ENCODE results near the gene EZH2. TPM values are rescaled to one million over a fixed set of nuclear protein-coding genes. Genes with fewer than 3 reads are reported as not detected.
A peak's percentile ranks its signal among the peaks of the same experiment; 100 is the strongest.

Gene EZH2
- total RNA-seq, result 1 to 10 TPM; 9.2 to 9.8 TPM
- polyA plus RNA-seq, result 1 to 10 TPM; 1.1 to 2.8 (median 1.3) TPM
- total RNA-seq, result 24.4 to 239 (median 38.3) reads per million in 6 experiments

DNA sequence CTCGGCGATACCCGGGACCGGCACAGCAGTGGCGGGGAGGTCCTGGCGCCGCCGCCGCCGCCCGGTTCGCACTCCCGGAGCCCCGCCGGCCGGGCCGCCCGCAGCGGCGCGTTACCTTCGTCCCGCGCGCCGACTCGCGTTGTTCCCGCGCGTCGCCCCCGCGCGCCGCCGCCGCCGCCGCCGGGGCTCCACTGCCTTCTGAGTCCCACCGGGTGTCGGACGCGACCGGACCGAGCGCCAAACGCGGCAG is at the start of gene EZH2:
Gene EZH2 (minus strand): TSS at position 243 of the 250 bp plus-strand sequence. CDS start 36,993 bp downstream, outside the sequence.
- ATAC-seq (peak; percentile 34 to 51), DNase-seq (no peak)
- Mint-ChIP-seq H3K27ac (peak within 1 kb of the TSS; percentile 88 to 97 (median 94)), H3K36me3 (no peaks in the 10 kb centered on the region), H3K4me3 (peak within 1 kb of the TSS; percentile 84 to 97 (median 94)), H3K4me1 (peaks cover 8 to 25% (median 16%) of the 10 kb centered on the region in 4 donors), H3K9me3 (no peaks in the 10 kb centered on the region), H3K27me3 (no peaks in the 10 kb centered on the region)
- POLR2A ChIA-PET, result interaction anchor here (0.7 to 3.0 kb wide), 7 partner anchors 27 to 208 kb away, joined by 4 to 25 read pairs (median 9); partner anchors contain the start of gene CUL1

DNA sequence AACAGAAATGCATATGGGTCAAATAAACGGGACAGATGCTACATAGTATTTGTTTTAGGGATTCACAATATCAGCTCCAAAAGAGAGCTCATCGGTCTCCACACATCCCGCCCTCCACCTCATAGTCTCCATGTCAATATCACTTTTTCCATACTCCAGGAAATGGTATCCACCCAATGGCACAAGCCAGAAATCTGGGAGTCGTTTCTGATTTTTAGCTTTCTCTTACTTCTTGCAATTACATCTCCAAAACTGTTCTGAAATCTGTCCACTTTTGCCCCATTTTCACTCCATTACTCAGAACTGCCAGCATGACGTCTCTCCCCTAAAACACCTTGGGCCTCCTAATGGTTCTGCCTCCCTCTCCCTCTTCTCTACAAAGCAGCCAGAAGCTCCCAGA is 47.4 kb upstream of the EZH2 start:
- Mint-ChIP-seq H3K4me3 (no peak overlapping the region), H3K36me3 (no peaks in the 10 kb centered on the region), H3K27me3 (no peaks in the 10 kb centered on the region), H3K27ac (peak overlapping the region in 1 of 10 donors; percentile 58), H3K4me1 (peaks cover 0 to 9% (median 4%) of the 10 kb centered on the region in 4 donors), H3K9me3 (no peaks in the 10 kb centered on the region)
- no peak for DNase-seq
- no peak for ATAC-seq
- POLR2A ChIA-PET, result interaction anchor here (0.6 to 1.3 kb wide), 3 partner anchors 15 to 161 kb away, joined by 3 to 10 read pairs (median 4); no protein-coding TSS in a partner anchor

DNA sequence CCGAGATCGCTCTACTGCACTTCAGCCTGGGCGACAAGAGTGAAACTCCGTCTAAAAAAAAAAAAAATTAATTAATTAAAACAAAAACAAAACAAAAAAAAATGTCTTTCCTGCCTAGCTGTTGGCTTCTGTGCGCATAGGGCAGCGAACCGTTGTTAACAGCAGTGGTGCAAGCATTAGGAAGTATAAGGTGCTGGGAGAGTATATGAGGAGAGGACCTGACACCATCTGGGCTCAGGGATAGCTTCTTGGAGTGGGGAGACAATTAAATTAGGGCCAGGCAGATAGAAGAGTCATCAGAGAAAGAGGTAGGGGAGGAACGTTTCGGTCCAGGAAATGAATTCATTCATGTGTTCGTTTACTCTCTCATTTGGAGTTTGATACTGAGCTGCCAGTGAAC is 46.2 kb upstream of the EZH2 start:
- no peaks in the 10 kb centered on the region for H3K9me3 Mint-ChIP-seq
- ATAC-seq (no peak), DNase-seq (no peak)
- H3K4me1 Mint-ChIP-seq, result peaks cover 5 to 9% (median 7%) of the 10 kb centered on the region in 4 donors
- no peaks in the 10 kb centered on the region for H3K27me3 Mint-ChIP-seq
- H3K27ac Mint-ChIP-seq, result peak overlapping the region in 4 of 10 donors; percentile 1 to 34 (median 10)
- no peaks in the 10 kb centered on the region for H3K36me3 Mint-ChIP-seq
- no peak overlapping the region for H3K4me3 Mint-ChIP-seq
- POLR2A ChIA-PET, result interaction anchor here (0.9 kb wide), 1 partner anchor 14 kb away, joined by 3 read pairs; no protein-coding TSS in a partner anchor

DNA sequence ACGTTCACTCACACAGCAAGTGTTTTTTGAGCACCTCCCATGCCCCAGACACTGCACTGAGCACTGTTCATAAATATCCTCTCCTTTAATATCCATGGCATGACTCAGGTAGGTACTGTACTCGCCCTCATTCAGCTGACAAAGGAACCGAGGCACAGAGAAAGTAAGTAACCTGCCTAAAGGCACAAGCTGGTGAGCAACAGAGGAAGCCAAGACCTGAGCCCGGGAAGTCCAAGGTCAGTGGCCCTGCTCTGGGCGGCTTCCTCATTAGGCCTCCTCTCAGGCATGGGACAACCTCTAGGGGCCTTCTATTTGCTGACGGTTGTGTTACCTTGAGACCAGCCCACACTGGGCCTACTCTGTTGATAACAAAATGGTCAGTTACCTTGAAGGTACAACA is 45.1 kb upstream of the EZH2 start:
- ATAC-seq (no peak), DNase-seq (no peak)
- H3K27ac Mint-ChIP-seq, result peak overlapping the region in 2 of 10 donors; percentile 25 to 58
- no peaks in the 10 kb centered on the region for H3K9me3 Mint-ChIP-seq
- no peak overlapping the region for H3K4me3 Mint-ChIP-seq
- no peaks in the 10 kb centered on the region for H3K36me3 Mint-ChIP-seq
- H3K4me1 Mint-ChIP-seq, result peaks cover 5 to 11% (median 10%) of the 10 kb centered on the region in 4 donors
- H3K27me3 Mint-ChIP-seq, result no peaks in the 10 kb centered on the region
- POLR2A ChIA-PET, result no interaction called here

DNA sequence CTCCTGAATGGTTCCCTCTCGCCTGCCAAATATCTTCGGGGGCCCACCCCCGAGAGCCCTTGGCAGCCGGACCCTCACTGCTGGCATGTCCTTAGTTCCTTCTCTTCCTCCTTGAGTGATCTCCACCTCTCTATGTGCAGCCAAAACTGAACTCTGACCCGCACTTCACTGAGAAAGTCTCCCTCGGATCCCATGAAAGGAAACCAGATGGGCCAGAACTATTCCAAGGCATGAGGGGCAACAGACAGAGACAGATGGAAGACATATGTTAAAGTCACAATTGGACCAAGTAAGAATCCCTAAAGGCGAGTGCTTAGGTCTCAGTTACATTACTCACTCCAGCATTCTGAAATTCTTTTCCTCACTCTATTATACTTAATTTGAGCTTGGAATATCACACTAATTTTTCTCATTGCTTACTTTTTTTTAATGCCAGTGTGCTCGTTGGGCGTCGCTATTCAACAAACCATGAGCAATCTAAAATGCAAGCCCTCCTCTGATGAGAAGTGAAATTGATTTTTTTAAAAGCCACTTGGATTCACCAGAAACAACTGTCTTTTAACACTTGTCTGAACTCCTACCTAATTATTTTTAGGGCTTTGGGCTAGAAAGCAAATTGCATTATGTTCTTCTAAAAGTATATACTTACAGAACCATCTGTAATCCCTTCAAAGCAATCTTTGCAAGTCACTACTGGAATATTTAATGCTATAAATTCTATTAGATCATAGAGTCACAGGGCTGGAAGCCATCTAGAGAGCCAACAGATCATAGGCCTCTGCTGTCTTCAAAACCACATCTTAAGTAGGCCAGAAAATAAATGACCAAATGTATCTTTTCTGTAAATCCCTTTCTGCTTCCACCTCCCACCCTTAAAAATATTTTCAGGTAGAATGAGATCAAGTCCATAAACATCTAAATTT is 43.3 kb upstream of the EZH2 start:
- POLR2A ChIA-PET, result no interaction called here
- peaks cover 9 to 21% (median 12%) of the 10 kb centered on the region in 4 donors for H3K4me1 Mint-ChIP-seq
- H3K9me3 Mint-ChIP-seq, result no peaks in the 10 kb centered on the region
- H3K27me3 Mint-ChIP-seq, result no peaks in the 10 kb centered on the region
- H3K36me3 Mint-ChIP-seq, result no peaks in the 10 kb centered on the region
- no peak overlapping the region for H3K4me3 Mint-ChIP-seq
- no peak for DNase-seq
- peak overlapping the region in 2 of 10 donors; percentile 6 to 71 for H3K27ac Mint-ChIP-seq
- no peak for ATAC-seq

DNA sequence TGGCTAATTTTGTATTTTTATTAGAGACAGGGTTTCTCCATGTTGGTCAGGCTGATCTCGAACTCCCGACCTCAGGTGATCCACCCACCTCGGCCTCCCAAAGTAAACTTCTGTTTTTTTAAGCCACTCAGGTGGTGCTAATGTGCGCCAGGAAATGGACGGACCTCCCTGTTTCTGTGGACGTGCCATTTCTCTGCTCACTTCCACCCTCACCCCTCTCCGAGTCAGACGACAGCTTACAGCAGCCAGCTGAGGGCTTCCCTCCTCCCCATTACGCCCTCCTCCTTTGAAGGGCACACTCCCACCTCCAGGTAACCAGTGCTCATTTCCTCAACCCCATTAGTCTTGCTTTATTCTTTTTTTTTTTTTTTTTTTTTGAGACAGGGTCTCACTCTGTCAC is 41.7 kb upstream of the EZH2 start:
- no peak overlapping the region for H3K4me3 Mint-ChIP-seq

DNA sequence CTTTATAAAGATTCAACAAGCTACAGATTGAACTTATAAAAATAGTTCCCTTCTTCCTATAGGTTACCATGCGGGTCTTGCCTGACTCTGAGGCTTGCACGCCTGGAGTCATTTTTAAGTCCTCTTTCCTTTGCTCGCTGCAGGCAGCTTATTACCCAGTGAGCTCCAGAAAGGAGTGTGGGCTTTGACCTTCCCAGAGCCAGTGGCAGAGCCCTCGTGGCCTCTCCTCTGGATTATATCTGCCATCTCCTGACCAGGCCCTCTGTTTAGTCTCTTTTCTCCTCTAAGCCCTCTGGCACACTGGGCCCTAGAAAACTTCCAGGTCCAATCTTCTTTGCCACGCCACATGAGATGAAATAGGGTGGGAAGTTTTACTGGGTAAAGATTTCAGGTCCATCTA is 39.9 kb upstream of the EZH2 start:
- no peak for DNase-seq
- Mint-ChIP-seq H3K36me3 (no peaks in the 10 kb centered on the region), H3K27ac (peak overlapping the region in 2 of 10 donors; percentile 41 to 87), H3K27me3 (no peaks in the 10 kb centered on the region), H3K4me3 (no peak overlapping the region), H3K9me3 (no peaks in the 10 kb centered on the region), H3K4me1 (peaks cover 15 to 37% (median 26%) of the 10 kb centered on the region in 4 donors)
- ATAC-seq, result no peak
- POLR2A ChIA-PET, result interaction anchor here (1.7 kb wide), 1 partner anchor 17 kb away, joined by 5 read pairs; no protein-coding TSS in a partner anchor

More for the DNA sequence above, 41.7 kb upstream of the EZH2 start:
- no peaks in the 10 kb centered on the region for H3K9me3 Mint-ChIP-seq
- peaks cover 14 to 32% (median 22%) of the 10 kb centered on the region in 4 donors for H3K4me1 Mint-ChIP-seq
- ATAC-seq, result no peak
- no peaks in the 10 kb centered on the region for H3K36me3 Mint-ChIP-seq
- peak overlapping the region in 3 of 10 donors; percentile 10 to 71 (median 37) for H3K27ac Mint-ChIP-seq
- no peak for DNase-seq
- POLR2A ChIA-PET, result no interaction called here
- H3K27me3 Mint-ChIP-seq, result no peaks in the 10 kb centered on the region

DNA sequence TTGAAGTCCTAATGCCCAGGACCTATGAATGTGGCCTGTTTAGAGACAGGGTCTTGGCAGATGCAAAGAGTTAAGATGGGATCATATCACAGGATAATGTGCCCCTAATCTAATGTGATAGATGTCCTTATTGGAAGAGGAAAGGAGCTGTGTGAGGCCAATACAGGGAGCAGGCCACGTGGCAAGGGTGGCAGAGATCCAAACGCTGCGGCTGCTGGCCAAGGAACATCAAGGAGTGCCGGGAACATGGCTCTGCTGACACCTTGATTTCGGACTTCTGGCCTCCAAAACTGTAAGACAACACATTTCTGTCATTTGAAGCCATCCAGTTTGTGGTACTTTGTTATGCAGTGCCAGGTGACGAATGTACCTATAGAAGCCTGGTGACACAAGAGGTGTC is 37.7 kb upstream of the EZH2 start:
- DNase-seq, result no peak
- POLR2A ChIA-PET, result no interaction called here
- Mint-ChIP-seq H3K27me3 (no peaks in the 10 kb centered on the region), H3K4me3 (no peak overlapping the region), H3K27ac (peak overlapping the region in 6 of 10 donors; percentile 26 to 67 (median 44)), H3K36me3 (no peaks in the 10 kb centered on the region), H3K4me1 (peaks cover 15 to 32% (median 27%) of the 10 kb centered on the region in 4 donors), H3K9me3 (no peaks in the 10 kb centered on the region)
- ATAC-seq, result no peak

DNA sequence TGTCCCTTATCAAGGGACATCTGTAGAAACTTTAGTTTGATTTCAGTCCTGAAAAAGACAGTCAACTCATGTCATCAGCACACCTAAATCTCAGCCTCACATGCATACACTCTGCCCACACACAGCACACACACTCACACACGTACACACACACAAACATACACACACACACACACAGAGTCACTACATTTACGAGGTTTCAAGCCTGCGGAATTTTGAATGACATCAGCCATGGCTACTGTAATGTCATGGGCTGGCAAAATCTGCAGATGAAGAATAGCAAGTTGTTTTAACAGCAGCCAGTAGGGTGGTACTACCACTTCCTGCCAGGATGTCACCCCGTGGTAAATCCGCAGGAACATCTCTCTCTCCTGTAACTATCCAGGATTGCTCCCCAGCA is 37.1 kb upstream of the EZH2 start:
- DNase-seq, result peak in 1 of 10 donors; percentile 19
- H3K4me1 Mint-ChIP-seq, result peaks cover 16 to 37% (median 26%) of the 10 kb centered on the region in 4 donors
- H3K27ac Mint-ChIP-seq, result peak overlapping the region in 8 of 10 donors; percentile 28 to 82 (median 56)

DNA sequence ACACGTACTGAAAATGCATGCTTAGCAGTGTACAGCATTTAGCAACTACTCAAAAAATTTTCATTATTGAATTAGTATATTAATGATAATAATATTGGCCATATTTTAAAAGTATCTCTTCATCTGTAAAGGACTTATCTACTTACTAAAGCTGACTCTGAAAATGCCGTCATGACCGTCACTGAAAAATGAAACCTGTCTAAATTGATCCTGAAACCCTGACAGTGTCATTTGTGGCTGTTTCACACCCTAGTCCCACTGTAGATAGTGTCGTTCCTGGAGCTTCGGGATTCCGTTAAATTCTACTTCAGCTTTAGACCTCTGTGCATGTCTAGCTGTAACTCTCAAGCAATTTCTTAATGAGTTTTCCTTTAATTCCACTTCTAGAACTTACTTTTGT is 35.8 kb upstream of the EZH2 start:
- Mint-ChIP-seq H3K4me1 (peaks cover 14 to 35% (median 30%) of the 10 kb centered on the region in 4 donors), H3K4me3 (no peak overlapping the region), H3K27me3 (no peaks in the 10 kb centered on the region), H3K9me3 (no peaks in the 10 kb centered on the region), H3K27ac (no peak overlapping the region), H3K36me3 (no peaks in the 10 kb centered on the region)
- ATAC-seq, result no peak
- no peak for DNase-seq
- POLR2A ChIA-PET, result interaction anchor here (1.2 kb wide), 1 partner anchor 21 kb away, joined by 4 read pairs; no protein-coding TSS in a partner anchor

More for the DNA sequence above, 37.1 kb upstream of the EZH2 start:
- H3K27me3 Mint-ChIP-seq, result no peaks in the 10 kb centered on the region
- H3K4me3 Mint-ChIP-seq, result peak overlapping the region in 4 of 10 donors; percentile 19 to 73 (median 40)
- no peaks in the 10 kb centered on the region for H3K9me3 Mint-ChIP-seq
- POLR2A ChIA-PET, result interaction anchor here (0.5 to 1.2 kb wide), 2 partner anchors 20 to 110 kb away, joined by 3 to 4 read pairs; no protein-coding TSS in a partner anchor
- ATAC-seq, result peak; percentile 70 to 71
- no peaks in the 10 kb centered on the region for H3K36me3 Mint-ChIP-seq

DNA sequence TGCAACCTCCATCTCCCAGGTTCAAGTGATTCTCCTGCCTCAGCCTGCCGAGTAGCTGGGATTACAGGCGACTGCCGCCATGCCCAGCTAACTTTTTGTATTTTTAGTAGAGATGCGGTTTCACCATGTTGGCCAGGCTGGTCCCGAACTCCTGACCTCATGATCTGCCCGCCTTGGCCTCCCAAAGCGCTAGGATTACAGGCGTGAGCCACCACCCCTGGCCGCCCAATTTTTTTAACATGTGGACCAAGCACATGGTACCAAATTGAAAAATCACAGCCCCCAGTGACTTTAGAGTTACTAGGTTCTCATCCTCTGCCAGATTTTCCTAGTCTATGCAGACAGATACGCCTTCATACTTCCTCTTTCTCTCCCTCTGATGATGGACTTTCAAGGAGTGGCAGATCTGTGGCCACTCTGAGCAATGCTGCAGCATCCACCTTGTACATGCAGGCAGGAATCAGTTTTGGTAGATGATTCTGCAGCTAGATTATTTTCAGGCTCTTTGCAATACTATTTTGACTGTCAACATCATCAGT is 34.0 kb upstream of the EZH2 start:
- Mint-ChIP-seq H3K4me3 (no peak overlapping the region), H3K27me3 (no peaks in the 10 kb centered on the region), H3K4me1 (peaks cover 25 to 48% (median 40%) of the 10 kb centered on the region in 4 donors), H3K27ac (peak overlapping the region in 1 of 10 donors; percentile 9), H3K36me3 (no peaks in the 10 kb centered on the region), H3K9me3 (no peaks in the 10 kb centered on the region)
- DNase-seq (no peak), ATAC-seq (no peak)
- POLR2A ChIA-PET, result no interaction called here

DNA sequence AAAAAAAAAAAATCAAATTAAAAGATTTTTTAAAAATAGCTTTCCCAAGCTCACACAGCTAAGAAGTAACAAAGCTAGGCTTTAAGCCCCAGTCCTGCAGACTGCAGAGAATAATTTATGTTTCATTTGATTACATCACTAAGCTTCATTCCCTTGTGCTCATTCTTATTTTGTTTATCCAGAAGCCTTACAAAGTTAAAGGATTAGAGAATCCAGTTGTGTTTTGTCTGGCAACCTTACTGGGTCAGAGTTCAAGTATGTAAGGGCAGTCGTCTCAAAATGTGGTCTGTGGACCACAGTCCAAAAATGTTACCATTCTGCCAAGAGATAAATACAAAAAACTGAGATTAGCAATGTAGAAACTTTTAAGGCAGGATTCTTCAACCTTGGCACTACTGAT is 32.1 kb upstream of the EZH2 start:
- no peaks in the 10 kb centered on the region for H3K9me3 Mint-ChIP-seq
- POLR2A ChIA-PET, result interaction anchor here (1.1 kb wide), 1 partner anchor 15 kb away, joined by 3 read pairs; no protein-coding TSS in a partner anchor
- H3K27me3 Mint-ChIP-seq, result no peaks in the 10 kb centered on the region
- H3K36me3 Mint-ChIP-seq, result no peaks in the 10 kb centered on the region
- ATAC-seq (no peak), DNase-seq (no peak)
- H3K4me3 Mint-ChIP-seq, result no peak overlapping the region
- peaks cover 25 to 60% (median 51%) of the 10 kb centered on the region in 4 donors for H3K4me1 Mint-ChIP-seq
- peak overlapping the region in 3 of 10 donors; percentile 20 to 75 (median 27) for H3K27ac Mint-ChIP-seq
